HEK293T (cell line): Measurements from ENCODE around the gene CENPB.

ENCODE experiments used
- ARNT ChIP-seq: fragments of 450-650 bp; IDR thresholded peaks from 2 replicates; pipeline ENCODE4 v1.6.1; 2017; ENCODE audit warnings: mild to moderate bottlenecking
- FOXA1 ChIP-seq: fragments of 450-650 bp; IDR thresholded peaks from 2 replicates; pipeline ENCODE4 v1.6.1; 2016; ENCODE audit warnings: mild to moderate bottlenecking
- FOXM1 ChIP-seq: fragments of 450-650 bp; IDR thresholded peaks from 2 replicates; pipeline ENCODE4 v1.6.1; 2017; ENCODE audit warnings: mild to moderate bottlenecking, borderline replicate concordance
- SP1 ChIP-seq: fragments of 450-650 bp; IDR thresholded peaks from 2 replicates; pipeline ENCODE4 v1.6.1; 2017

DNA sequence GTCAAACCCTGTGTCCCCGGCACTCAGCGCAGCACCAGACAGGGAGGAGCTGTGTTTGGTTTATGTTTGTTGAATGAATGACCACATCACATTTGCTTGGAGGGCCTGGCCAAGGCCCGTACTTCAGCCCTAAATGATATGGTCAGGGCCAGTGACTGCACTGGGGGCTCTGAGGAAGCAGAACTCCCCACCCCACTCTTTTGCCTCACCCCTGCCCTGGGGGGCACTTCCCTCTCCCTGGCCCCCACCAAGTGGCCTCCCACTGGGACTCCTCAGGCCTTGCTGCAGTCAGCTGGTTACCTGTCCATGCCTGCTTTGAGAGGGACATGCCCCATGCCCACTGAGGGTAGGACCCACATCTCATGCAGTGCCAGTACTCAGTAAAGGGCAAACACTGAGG, 21.9 kb downstream of the CENPB start:
- TF ChIP-seq FOXA1 = no peak
- TF ChIP-seq SP1 = no peak
- TF ChIP-seq ARNT = no peak
- TF ChIP-seq FOXM1 = no peak
